ENCODE results near the gene SLC35F1.

DNA sequence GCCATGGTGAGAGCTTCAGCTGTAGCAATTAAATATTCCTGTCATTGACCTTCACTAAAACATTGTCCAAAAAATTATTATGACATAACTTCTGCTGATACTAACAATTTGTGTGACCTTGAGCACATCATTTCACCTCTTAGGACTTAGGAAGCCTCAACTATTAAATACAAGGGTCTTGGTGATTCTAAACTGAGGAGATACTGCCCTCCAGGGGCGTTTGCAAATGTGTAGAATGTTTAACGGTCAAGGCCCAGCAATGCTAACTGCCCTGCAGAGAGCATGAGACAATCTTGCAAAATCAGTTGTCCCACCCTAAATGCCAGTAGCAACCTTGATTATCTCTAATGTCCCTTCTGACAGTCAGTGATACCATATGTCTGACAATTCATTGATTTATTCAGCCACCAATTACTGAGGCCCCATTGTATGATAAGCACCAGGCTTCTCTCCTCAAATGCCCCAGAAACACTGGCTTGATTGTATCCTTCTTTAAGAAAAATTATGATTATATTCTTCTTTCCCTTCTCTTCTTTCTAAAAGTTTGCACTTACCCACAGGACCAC lies 356.9 kb downstream of the SLC35F1 start:
- TF ChIP-seq, protein P1, sequence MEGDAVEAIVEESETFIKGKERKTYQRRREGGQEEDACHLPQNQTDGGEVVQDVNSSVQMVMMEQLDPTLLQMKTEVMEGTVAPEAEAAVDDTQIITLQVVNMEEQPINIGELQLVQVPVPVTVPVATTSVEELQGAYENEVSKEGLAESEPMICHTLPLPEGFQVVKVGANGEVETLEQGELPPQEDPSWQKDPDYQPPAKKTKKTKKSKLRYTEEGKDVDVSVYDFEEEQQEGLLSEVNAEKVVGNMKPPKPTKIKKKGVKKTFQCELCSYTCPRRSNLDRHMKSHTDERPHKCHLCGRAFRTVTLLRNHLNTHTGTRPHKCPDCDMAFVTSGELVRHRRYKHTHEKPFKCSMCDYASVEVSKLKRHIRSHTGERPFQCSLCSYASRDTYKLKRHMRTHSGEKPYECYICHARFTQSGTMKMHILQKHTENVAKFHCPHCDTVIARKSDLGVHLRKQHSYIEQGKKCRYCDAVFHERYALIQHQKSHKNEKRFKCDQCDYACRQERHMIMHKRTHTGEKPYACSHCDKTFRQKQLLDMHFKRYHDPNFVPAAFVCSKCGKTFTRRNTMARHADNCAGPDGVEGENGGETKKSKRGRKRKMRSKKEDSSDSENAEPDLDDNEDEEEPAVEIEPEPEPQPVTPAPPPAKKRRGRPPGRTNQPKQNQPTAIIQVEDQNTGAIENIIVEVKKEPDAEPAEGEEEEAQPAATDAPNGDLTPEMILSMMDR (optimal IDR thresholded peaks at IDR 0.05 in 1 of 3, IDR thresholded peaks at IDR 0.05 in 1 of 3, conservative IDR thresholded peaks at IDR 0.05 in 1 of 3; ENCODE audit: extremely low read depth in 1 of 3, insufficient read depth in 2 of 3, low read length in 3 of 3): peak; percentile 9 to 14 (median 10)
- no peak for TF ChIP-seq EZH2 (IDR thresholded peaks at IDR 0.05; ENCODE audit: low read length)
